ENCODE data around the gene TUBG2.

DNA sequence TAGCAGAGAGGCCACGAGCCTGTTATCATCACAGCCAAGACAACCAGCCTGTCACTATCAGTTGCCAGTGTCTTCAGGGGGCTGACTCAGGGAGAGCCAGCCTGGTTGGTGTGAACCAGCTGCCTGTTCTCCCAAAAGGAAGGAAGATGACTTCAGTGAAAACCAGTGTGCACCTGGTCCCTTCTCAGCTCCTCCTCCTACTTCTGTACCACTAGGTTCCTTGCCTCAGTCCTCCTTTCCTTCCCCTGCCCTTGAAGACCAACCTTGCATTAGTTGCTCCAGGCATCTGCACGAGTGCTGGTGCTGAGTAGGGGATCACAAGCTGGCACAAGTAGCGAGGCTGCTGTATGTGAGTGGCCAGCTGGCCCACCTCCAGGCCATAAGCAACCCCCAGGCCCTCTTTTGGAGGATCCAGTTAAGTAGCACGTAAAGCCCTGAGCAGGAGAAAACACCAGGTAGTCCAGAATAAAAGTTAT lies 41.1 kb upstream of the TUBG2 start:
- TF ChIP-seq, protein P1, sequence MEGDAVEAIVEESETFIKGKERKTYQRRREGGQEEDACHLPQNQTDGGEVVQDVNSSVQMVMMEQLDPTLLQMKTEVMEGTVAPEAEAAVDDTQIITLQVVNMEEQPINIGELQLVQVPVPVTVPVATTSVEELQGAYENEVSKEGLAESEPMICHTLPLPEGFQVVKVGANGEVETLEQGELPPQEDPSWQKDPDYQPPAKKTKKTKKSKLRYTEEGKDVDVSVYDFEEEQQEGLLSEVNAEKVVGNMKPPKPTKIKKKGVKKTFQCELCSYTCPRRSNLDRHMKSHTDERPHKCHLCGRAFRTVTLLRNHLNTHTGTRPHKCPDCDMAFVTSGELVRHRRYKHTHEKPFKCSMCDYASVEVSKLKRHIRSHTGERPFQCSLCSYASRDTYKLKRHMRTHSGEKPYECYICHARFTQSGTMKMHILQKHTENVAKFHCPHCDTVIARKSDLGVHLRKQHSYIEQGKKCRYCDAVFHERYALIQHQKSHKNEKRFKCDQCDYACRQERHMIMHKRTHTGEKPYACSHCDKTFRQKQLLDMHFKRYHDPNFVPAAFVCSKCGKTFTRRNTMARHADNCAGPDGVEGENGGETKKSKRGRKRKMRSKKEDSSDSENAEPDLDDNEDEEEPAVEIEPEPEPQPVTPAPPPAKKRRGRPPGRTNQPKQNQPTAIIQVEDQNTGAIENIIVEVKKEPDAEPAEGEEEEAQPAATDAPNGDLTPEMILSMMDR (IDR thresholded peaks at IDR 0.05; ENCODE audit: poor library complexity), result no peak
- TF ChIP-seq EZH2 (IDR thresholded peaks at IDR 0.05; ENCODE audit: borderline replicate concordance), result no peak
- no peak for TF ChIP-seq EZH2phosphoT487 (IDR thresholded peaks at IDR 0.05; ENCODE audit: low read depth, severe bottlenecking, unreplicated experiment)

Measured in hepatocyte (in vitro differentiated cells).